ENCODE data around the gene PIEZO1.

DNA sequence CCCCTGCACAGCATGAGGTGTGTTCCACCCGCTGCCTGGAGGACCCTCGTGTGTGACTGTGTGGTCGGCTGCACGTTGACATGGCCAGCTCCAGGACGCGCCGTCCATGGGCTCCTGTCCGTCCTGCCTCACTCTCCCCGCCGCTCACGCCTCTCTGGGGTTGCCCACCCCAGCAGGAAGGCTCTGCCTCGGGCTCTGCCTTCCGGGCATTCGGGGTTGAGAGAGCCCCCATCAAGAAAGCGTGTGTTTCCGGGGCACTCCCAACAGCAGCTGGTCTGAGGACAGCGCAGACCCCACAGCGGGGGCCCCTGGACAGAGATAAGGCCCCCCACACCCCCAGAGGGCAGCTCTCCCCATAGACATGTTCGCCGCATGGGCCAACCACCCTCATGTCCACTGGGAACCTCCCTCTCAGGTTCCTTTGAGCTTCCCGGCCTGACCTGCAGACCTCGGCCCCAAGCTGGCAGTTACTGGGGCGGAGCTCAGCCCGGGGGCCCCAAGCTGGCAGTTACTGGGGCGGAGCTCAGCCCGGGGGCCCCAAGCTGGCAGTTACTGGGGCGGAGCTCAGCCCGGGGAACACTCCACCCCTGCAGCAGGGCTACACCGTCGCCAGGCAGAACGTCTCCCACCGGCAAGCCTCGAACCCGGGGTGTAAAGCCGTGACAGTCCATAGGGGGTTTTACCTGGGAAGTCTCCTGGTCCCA, 8.4 kb upstream of the PIEZO1 start:
- no peak for TF ChIP-seq CTCF (IDR thresholded peaks at IDR 0.05)
- TF ChIP-seq EZH2 (IDR thresholded peaks at IDR 0.05), result no peak
